HL-60/S4 treated with phorbol 12-myristate 13-acetate at 8.2 ng/mL for 4 days and 3 days (cell line): ENCODE measurements around the gene GALNT17.

Experiments used
- in situ Hi-C: fragments of 300-500 bp; cut with MboI; formaldehyde crosslinking; loops from 2 replicates; pipeline ENCODE4 v1.15.0; 2022; ENCODE audit warnings: low sequenced_read_pairs

The GALNT17 gene

DNA sequence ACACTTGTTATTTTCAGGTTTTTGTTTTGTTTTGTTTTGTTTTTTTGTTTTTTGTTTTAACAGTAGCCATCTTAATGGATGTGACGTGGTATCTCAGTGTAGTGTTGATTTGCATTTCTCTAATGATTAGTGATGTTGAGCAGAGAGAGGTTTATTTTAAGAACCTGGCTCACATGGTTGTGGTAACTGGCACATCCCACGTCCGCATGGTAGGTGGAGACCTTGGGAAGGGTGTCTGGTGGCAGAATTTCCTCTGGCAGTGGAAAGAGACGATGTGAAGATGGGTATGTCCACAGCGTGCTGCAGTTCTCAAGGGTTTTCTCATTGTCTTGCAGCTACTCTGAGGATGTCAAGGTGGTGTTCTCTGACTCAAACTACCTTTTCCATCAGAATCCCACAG is 252.2 kb downstream of the GALNT17 start:
- in situ Hi-C loops = no loop called here

GRCh38 chr7:71385330-71385729 is 253.4 kb downstream of the GALNT17 start:
- in situ Hi-C loops = no loop called here

GRCh38 chr7:71386152-71386785 is 254.3 kb downstream of the GALNT17 start:
- in situ Hi-C loops = no loop called here

- in situ Hi-C loops = no loop called here
Observed at GRCh38 chr7:71388181-71388580, 256.2 kb downstream of the GALNT17 start.

DNA sequence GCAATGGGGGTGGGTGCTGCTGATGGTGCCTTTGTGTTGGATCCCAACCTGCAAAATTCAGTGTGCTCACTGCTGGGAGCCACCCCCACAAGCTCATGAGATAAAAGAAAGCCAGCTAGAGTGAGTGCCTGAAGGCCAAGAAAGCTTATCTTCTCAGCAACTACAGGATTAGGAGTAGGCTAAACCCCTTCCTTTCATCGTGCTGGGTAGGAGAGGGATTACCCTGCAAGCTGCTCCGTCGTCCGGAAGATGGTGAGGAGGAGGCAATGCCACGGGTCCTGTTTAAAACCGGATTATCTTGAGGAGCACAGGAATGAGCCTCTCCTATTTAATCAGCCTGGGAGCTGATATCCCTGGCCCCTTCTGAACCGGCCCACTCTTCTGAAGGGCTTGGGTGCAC is 258.0 kb downstream of the GALNT17 start:
- in situ Hi-C loops = no loop called here

GRCh38 chr7:71393661-71394060 is 261.7 kb downstream of the GALNT17 start:
- in situ Hi-C loops = no loop called here

- in situ Hi-C loops = no loop called here
Observed at GRCh38 chr7:71402684-71403083, 270.7 kb downstream of the GALNT17 start.

GRCh38 chr7:71403202-71403946 is 271.4 kb downstream of the GALNT17 start:
- in situ Hi-C loops = no loop called here

DNA sequence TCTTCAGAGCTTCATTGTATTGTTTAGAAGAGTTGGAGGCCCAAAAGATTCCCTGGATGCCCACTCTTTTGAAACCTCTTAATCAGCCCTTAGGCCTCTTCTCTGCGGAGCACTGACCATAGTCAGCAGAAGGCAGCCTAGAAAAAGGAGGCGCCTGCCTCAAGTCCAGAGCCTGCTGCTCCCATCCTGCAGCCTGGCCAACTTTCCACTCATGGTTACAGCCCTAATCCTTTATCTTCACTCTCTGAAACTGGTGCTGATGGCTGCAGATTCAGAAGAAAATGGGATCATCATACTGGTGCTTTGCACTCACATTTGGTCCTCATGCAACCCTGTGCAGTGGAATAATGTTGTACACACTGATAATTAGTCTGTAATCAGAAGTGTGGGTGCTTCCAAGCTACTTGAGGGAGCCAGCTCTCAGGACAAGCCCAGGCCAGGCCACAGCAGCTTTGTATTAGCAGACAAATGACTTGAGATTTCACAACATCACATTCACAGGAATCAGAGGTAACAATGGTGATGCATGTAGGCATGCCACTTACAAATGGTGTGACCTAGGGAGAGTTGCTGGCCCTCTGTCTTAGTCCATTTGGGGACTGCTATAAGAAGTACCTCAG is 272.9 kb downstream of the GALNT17 start:
- in situ Hi-C loops = no loop called here

- in situ Hi-C loops = no loop called here
Observed at GRCh38 chr7:71408271-71408670, 276.3 kb downstream of the GALNT17 start.

GRCh38 chr7:71409550-71410157 is 277.7 kb downstream of the GALNT17 start:
- in situ Hi-C loops = no loop called here

GRCh38 chr7:71411475-71411874 is 279.5 kb downstream of the GALNT17 start:
- in situ Hi-C loops = no loop called here

GRCh38 chr7:71414490-71414889 is 282.5 kb downstream of the GALNT17 start:
- in situ Hi-C loops = no loop called here

GRCh38 chr7:71419546-71420337 is 287.8 kb downstream of the GALNT17 start:
- in situ Hi-C loops = no loop called here

- in situ Hi-C loops = no loop called here
Observed at GRCh38 chr7:71422104-71422503, 290.2 kb downstream of the GALNT17 start.

DNA sequence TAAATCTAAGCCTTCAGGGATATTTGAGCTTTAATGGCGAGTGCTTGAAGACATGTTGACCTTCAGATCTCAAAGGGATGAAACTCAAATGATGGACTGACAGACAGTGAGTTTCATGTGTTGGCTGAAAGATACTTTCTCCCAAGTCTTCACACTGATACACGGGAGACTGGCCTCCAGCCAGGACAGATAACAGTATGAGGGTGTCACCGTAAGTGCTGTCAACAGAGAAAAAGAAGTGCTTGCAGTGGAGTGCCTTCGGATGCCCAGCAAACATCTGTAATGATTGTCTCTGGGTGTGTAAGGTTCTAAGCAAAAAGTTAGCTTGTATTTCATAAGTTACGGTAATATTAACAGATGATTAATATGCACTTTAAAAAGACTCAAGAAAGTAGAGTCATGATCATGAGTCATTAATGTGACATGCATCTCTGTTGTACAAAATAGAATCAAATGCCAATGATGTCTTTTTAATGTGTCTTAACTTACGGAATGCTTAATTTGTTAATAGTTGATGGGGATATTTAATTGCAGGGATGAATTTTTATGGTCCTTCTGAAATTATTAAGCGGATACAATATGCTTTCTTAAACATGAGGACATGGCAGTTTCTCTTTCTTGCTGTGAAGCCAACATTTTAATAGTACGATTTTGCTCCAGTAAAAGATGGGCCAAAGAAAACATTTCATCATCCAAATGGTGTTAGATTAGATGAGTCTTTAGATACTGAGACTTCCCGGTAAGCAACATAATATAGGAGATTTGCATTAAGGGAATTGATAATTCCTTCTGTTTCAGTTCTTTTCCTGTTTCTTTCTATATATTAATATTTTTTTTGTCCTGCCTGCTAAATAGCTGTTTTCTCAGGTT is 292.5 kb downstream of the GALNT17 start:
- in situ Hi-C loops = no loop called here

- in situ Hi-C loops = no loop called here
Observed at GRCh38 chr7:71429083-71429482, 297.1 kb downstream of the GALNT17 start.

GRCh38 chr7:71430246-71430645 is 298.3 kb downstream of the GALNT17 start:
- in situ Hi-C loops = no loop called here

DNA sequence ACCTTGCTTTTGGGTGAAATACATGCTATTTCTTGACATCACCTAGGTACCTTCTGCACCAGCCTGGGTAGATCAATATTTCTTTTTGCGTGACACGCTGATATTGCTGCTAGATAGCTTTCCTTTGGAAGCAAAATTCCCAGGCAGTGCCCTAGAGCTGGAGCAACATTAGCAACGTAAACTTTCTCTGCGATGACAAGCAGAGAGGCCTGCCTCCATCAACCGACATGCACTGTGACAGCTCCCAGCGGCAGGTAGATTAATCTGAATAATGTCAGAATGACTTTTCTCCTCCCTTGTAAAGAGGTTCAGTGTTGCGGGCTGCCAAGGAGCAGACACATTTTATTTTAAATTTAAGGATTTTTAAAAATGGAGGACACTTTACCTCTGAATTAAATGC is 307.4 kb downstream of the GALNT17 start:
- in situ Hi-C loops = no loop called here
